Chondrocyte (in vitro differentiated cells): ENCODE measurements around the gene THAP7. TPM values are rescaled to one million over a fixed set of nuclear protein-coding genes. Genes with fewer than 3 reads are reported as not detected.

Source experiments
- DNase-seq: peaks from one replicate; pipeline ENCODE4 v3.0.0; 2021; ENCODE audit warnings: mixed read lengths, low spot score
- H3K27ac Mint-ChIP-seq: one replicate; pipeline ENCODE4 v1.8.0; 2021; ENCODE audit warnings: mild to moderate bottlenecking, moderate library complexity, mixed read lengths; ENCODE audit not compliant: unreplicated experiment
- H3K27me3 Mint-ChIP-seq: 2 replicates; pipeline ENCODE4 v1.8.0; 2021; ENCODE audit warnings: low read depth, mixed read lengths
- H3K36me3 Mint-ChIP-seq: 2 replicates; pipeline ENCODE4 v1.8.0; 2021; ENCODE audit warnings: low read depth, mixed read lengths
- H3K4me1 Mint-ChIP-seq: 2 replicates; pipeline ENCODE4 v1.8.0; 2021; ENCODE audit warnings: low read depth, mild to moderate bottlenecking, mixed read lengths
- H3K4me3 Mint-ChIP-seq: one replicate; pipeline ENCODE4 v1.8.0; 2021; ENCODE audit warnings: mild to moderate bottlenecking, moderate library complexity, mixed read lengths; ENCODE audit not compliant: unreplicated experiment
- H3K9me3 Mint-ChIP-seq: 2 replicates; pipeline ENCODE4 v1.8.0; 2021; ENCODE audit warnings: low read depth, mixed read lengths
- CTCF ChIP-seq: fragments of 200-600 bp; sonication (generic); IDR thresholded peaks from 2 replicates; pipeline ENCODE4 v1.5.0; 2021; ENCODE audit warnings: antibody characterized with exemption, mild to moderate bottlenecking, moderate library complexity
- total RNA-seq: library from RNA; stranded (reverse); gene quantifications from 3 replicates; pipeline ENCODE4 v1.2.1, GENCODE V29; 2021

The THAP7 gene
- total RNA-seq, 1 donor from 2014 or later, result 15.7 TPM

- Mint-ChIP-seq H3K9me3 (no peaks in the 10 kb centered on the region), H3K27ac (no peak overlapping the region), H3K4me3 (no peak overlapping the region), H3K27me3 (peaks cover 5% of the 10 kb centered on the region), H3K4me1 (peaks cover 9% of the 10 kb centered on the region), H3K36me3 (no peaks in the 10 kb centered on the region)
- TF ChIP-seq CTCF, result no peak
- no peak for DNase-seq
These were observed 35.7 kb downstream of the THAP7 start for GRCh38 chr22:20965888-20966855.

GRCh38 chr22:20965104-20965887 lies 36.6 kb downstream of the THAP7 start:
- no peak for TF ChIP-seq CTCF
- peaks cover 5% of the 10 kb centered on the region for H3K27me3 Mint-ChIP-seq
- H3K9me3 Mint-ChIP-seq, result no peaks in the 10 kb centered on the region
- H3K4me3 Mint-ChIP-seq, result peak overlapping the region; percentile 56
- H3K36me3 Mint-ChIP-seq, result no peaks in the 10 kb centered on the region
- peaks cover 9% of the 10 kb centered on the region for H3K4me1 Mint-ChIP-seq
- H3K27ac Mint-ChIP-seq, result no peak overlapping the region
- no peak for DNase-seq

GRCh38 chr22:20964799-20965103 lies 37.2 kb downstream of the THAP7 start:
- Mint-ChIP-seq H3K27ac (no peak overlapping the region), H3K27me3 (peaks cover 5% of the 10 kb centered on the region), H3K36me3 (no peaks in the 10 kb centered on the region), H3K9me3 (no peaks in the 10 kb centered on the region), H3K4me3 (peak overlapping the region; percentile 64), H3K4me1 (peaks cover 9% of the 10 kb centered on the region)
- no peak for DNase-seq
- TF ChIP-seq CTCF, result no peak

- Mint-ChIP-seq H3K27me3 (peaks cover 5% of the 10 kb centered on the region), H3K9me3 (no peaks in the 10 kb centered on the region), H3K27ac (no peak overlapping the region), H3K36me3 (no peaks in the 10 kb centered on the region), H3K4me3 (peak overlapping the region; percentile 64), H3K4me1 (peaks cover 9% of the 10 kb centered on the region)
- no peak for DNase-seq
- no peak for TF ChIP-seq CTCF
These were observed 37.7 kb downstream of the THAP7 start for GRCh38 chr22:20964090-20964798.
